ENCODE measurements around the gene BCL2L1. TPM values are rescaled to one million over a fixed set of nuclear protein-coding genes. Genes with fewer than 3 reads are reported as not detected.

The BCL2L1 gene
- total RNA-seq, 1 experiment from 2014 or later: 277 TPM

DNA sequence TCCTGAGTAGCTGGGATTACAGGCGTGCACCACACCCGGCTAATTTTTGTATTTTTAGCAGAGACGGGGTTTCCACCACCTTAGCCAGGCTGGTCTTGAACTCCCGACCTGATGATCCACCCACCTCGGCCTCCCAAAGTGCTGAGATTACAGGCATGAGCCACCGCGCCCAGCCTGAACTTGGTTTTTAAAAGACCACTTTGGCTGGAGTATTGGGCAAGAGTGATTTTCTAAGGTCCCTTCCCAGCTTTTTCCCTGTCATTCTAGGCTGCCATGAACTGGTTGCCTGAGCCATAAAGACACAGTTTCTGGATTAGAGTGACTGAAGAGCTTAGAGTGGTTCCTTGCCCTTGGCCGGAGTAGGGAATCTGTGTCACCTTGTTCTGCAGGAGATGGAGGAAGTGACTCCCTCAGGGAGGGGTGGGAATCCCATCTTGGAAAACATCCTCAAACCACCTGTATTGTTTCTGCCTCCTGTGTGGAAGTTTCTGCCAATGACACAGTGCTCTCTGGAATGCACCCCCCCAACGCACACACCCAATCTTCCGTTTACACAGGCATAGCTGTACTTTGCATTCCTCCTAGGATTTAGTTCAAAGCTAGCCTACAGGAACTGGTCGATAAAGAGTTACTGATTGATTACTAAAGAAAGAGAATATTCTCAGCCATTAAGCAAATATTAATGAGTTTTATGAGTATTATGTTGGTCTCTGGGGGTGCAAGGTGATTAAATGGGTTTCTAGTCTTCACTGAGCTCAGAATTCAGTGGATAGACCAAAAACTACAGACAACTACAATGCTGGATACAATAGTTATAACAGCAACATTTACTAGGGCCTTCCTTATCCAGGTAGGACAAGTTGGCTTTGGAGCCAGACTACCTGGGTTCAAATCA lies 18.2 kb downstream of the BCL2L1 start:
- Histone ChIP-seq H3K36me3 (ENCODE audit: low read depth, low read length) (peaks cover 57% of the 10 kb centered on the region), H2AFZ (ENCODE audit: low read length) (no peak overlapping the region), H3K9me3 (ENCODE audit: low read length) (no peaks in the 10 kb centered on the region), H3K27me3 (ENCODE audit: low read length) (no peaks in the 10 kb centered on the region), H3K9ac (ENCODE audit: low read length) (peak overlapping the region; percentile 78), H3K4me3 (ENCODE audit: low read length) (peak overlapping the region; percentile 5; the same call in 1 of the 2 replicates), H3K79me2 (ENCODE audit: low read length) (peaks cover 96% of the 10 kb centered on the region), H3K4me1 (ENCODE audit: insufficient read depth, low read length) (peaks cover 73% of the 10 kb centered on the region), H4K20me1 (ENCODE audit: low read length) (no peaks in the 10 kb centered on the region), H3K27ac (ENCODE audit: low read length) (peak overlapping the region; percentile 96), H3K9me2 (replicated peaks; ENCODE audit: low read length) (no peaks in the 10 kb centered on the region), H3F3A (ENCODE audit: low read length, unreplicated experiment) (peaks cover 9% of the 10 kb centered on the region), H3K4me2 (ENCODE audit: low read length) (peak overlapping the region; percentile 62)
- TSS peak; percentile 67 for BruUV-seq (replicated peaks)
- CTCF ChIA-PET: interaction anchor here (0.7 to 2.4 kb wide), 5 partner anchors 8 to 70 kb away, joined by 3 to 16 read pairs (median 5); partner anchors contain the start of gene BCL2L1
- POLR2A ChIA-PET (ENCODE audit: unreplicated experiment): interaction anchor here (0.5 to 2.6 kb wide), 9 partner anchors 8 to 99 kb away, joined by 3 to 33 read pairs (median 6); partner anchors contain the start of genes BCL2L1 and ID1
- TF ChIP-seq EZH2 (IDR thresholded peaks at IDR 0.05; ENCODE audit: low read length, unreplicated experiment) (no peak), CTCF (conservative IDR thresholded peaks at IDR 0.05; ENCODE audit: low read depth, low read length) (no peak), EZH2phosphoT487 (IDR thresholded peaks at IDR 0.05; ENCODE audit: borderline replicate concordance, low read length) (no peak)
- DNase-seq (peak; percentile 98), ATAC-seq (peak; percentile 87)
- intact Hi-C loops (cut with micrococcal nuclease): loop anchor here (1.0 to 5.0 kb wide), 4 partner anchors 8 to 42 kb away; no protein-coding TSS in a partner anchor

DNA sequence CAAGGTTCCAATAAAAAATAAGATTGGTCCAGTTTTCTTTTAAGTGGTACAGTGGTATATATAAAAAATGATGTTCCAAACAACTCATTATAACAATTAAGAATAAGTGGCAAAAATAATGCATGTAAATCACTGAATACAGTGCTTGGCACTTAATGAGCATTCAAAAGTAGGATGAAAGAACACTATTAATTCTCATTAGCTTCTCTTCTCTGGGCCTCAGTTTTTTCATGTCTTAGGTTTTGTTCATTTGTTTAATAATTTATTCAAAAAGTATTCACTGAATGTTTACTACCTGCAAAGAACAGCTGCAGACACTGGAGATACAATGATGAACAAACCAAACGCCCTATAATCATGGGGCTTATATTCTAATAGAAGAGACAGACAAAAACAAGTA lies 21.1 kb downstream of the BCL2L1 start:
- Histone ChIP-seq H3K9me2 (replicated peaks; ENCODE audit: low read length) (no peaks in the 10 kb centered on the region), H3K36me3 (ENCODE audit: low read depth, low read length) (peaks cover 46% of the 10 kb centered on the region), H3K79me2 (ENCODE audit: low read length) (peaks cover 97% of the 10 kb centered on the region), H3K4me1 (ENCODE audit: insufficient read depth, low read length) (peaks cover 73% of the 10 kb centered on the region), H3K9ac (ENCODE audit: low read length) (no peak overlapping the region), H3K27ac (ENCODE audit: low read length) (peak overlapping the region; percentile 25), H2AFZ (ENCODE audit: low read length) (no peak overlapping the region), H3F3A (ENCODE audit: low read length, unreplicated experiment) (peaks cover 9% of the 10 kb centered on the region), H4K20me1 (ENCODE audit: low read length) (no peaks in the 10 kb centered on the region), H3K9me3 (ENCODE audit: low read length) (no peaks in the 10 kb centered on the region), H3K4me3 (ENCODE audit: low read length) (no peak overlapping the region), H3K27me3 (ENCODE audit: low read length) (no peaks in the 10 kb centered on the region), H3K4me2 (ENCODE audit: low read length) (no peak overlapping the region)
- intact Hi-C loops (cut with micrococcal nuclease): loop anchor here (5.0 kb wide), 1 partner anchor 39 kb away; no protein-coding TSS in a partner anchor
- no peak for ATAC-seq
- TF ChIP-seq EZH2phosphoT487 (IDR thresholded peaks at IDR 0.05; ENCODE audit: borderline replicate concordance, low read length) (no peak), CTCF (conservative IDR thresholded peaks at IDR 0.05; ENCODE audit: low read depth, low read length) (no peak), EZH2 (IDR thresholded peaks at IDR 0.05; ENCODE audit: low read length, unreplicated experiment) (no peak)
- no TSS peak for BruUV-seq (replicated peaks)
- DNase-seq: no peak
- POLR2A ChIA-PET (ENCODE audit: unreplicated experiment): no interaction called here
- CTCF ChIA-PET: no interaction called here

Data from PC-3 (cell line).